HepG2 (cell line): Measurements from ENCODE around the gene PRDM7. TPM values are rescaled to one million over a fixed set of nuclear protein-coding genes. Genes with fewer than 3 reads are reported as not detected.

Source experiments
- BCL6 ChIP-seq: IDR thresholded peaks from 2 replicates; pipeline ENCODE4 v1.6.1; 2016; ENCODE audit warnings: missing genetic modification reagents, missing compliant biosample characterization
- E2F5 ChIP-seq: sonication (generic); formaldehyde crosslinking; conservative IDR thresholded peaks from 2 replicates; pipeline ENCODE4 v1.4.0; 2020; ENCODE audit warnings: missing genetic modification reagents
- ETV6 ChIP-seq: sonication (generic); formaldehyde crosslinking; conservative IDR thresholded peaks from 2 replicates; pipeline ENCODE4 v1.4.0; 2020; ENCODE audit warnings: missing genetic modification reagents
- GATAD2A ChIP-seq: IDR thresholded peaks from 2 replicates; pipeline ENCODE4 v1.6.1; 2016
- HMGXB3 ChIP-seq: sonication (generic); formaldehyde crosslinking; IDR thresholded peaks from 2 replicates; pipeline ENCODE4 v1.4.0; 2020; ENCODE audit warnings: missing genetic modification reagents, borderline replicate concordance
- ISL2 ChIP-seq: sonication (generic); formaldehyde crosslinking; IDR thresholded peaks from 2 replicates; pipeline ENCODE4 v1.5.0; 2020; ENCODE audit warnings: missing genetic modification reagents
- KDM5B ChIP-seq: sonication (generic); formaldehyde crosslinking; IDR thresholded peaks from 2 replicates; pipeline ENCODE4 v1.4.0; 2020; ENCODE audit warnings: missing genetic modification reagents, mild to moderate bottlenecking, borderline replicate concordance
- NFIC ChIP-seq: IDR thresholded peaks from 2 replicates; pipeline ENCODE4 v1.6.1; 2012; ENCODE audit warnings: mild to moderate bottlenecking, low read length, inconsistent platforms
- PAXIP1 ChIP-seq: sonication (generic); formaldehyde crosslinking; conservative IDR thresholded peaks from 2 replicates; pipeline ENCODE4 v1.4.0; 2020; ENCODE audit warnings: mild to moderate bottlenecking, missing genetic modification reagents, moderate library complexity
- SALL2 ChIP-seq: sonication (generic); formaldehyde crosslinking; IDR thresholded peaks from 2 replicates; pipeline ENCODE4 v1.8.1; 2023; ENCODE audit warnings: mild to moderate bottlenecking, missing genetic modification reagents, inconsistent platforms
- ZFP90 ChIP-seq: sonication (generic); formaldehyde crosslinking; IDR thresholded peaks from 2 replicates; pipeline ENCODE4 v1.8.0; 2022; ENCODE audit warnings: missing genetic modification reagents, mild to moderate bottlenecking, inconsistent platforms, borderline replicate concordance
- ZNF557 ChIP-seq: sonication (generic); formaldehyde crosslinking; IDR thresholded peaks from 2 replicates; pipeline ENCODE4 v1.4.0; 2020; ENCODE audit warnings: missing genetic modification reagents
- ZNF746 ChIP-seq: sonication (generic); formaldehyde crosslinking; IDR thresholded peaks from 2 replicates; pipeline ENCODE4 v1.8.0; 2022; ENCODE audit warnings: mild to moderate bottlenecking, missing genetic modification reagents
- polyA plus RNA-seq, 8 experiments: library from polyadenylated mRNA; depleted of rRNA in 3 of 8; stranded (reverse) in 7 of 8; unstranded in 1 of 8; fragments of >200 nt; fragmentation: Illumina TruSeq in 4 of 8; extraction: Trizol in 4 of 8; gene quantifications; 2 replicates each; pipeline versions ENCODE4 v1.2.1 to v1.2.3, GENCODE V29; 2011 to 2016; ENCODE audit warnings: low read depth in 4 of 8, missing spikeins in 1 of 8, mixed read lengths in 1 of 8; ENCODE audit not compliant: insufficient read depth in 1 of 8
- total RNA-seq, 5 experiments: library from RNA; depleted of rRNA; stranded (reverse); fragments of >200 nt; fragmentation: Illumina TruSeq; extraction: Trizol; gene quantifications; 2 replicates each; pipeline ENCODE4 v1.2.3, GENCODE V29; 2016; ENCODE audit warnings: low read depth in 1 of 5
- TF ChIP-seq, protein P1 (sequence below): IDR thresholded peaks from 2 replicates; pipeline ENCODE4 v1.6.1; 2016; ENCODE audit warnings: missing biosample characterization, missing genetic modification reagents, low read depth
- TF ChIP-seq, protein P2 (sequence below), 2 experiments: sonication (generic) in 1 of 2; formaldehyde crosslinking in 1 of 2; IDR thresholded peaks; 2 replicates each; pipeline versions ENCODE4 v1.4.0 to v1.6.1; 2018 to 2020; ENCODE audit warnings: missing genetic modification reagents in 2 of 2, borderline replicate concordance in 1 of 2, low read depth in 1 of 2, mild to moderate bottlenecking in 1 of 2, missing biosample characterization in 1 of 2

PRDM7 gene
- total and polyA plus RNA-seq, 2 of the 13 experiments (the other 11 are each of a cell fraction or from before 2014, with no cell fraction given): not detected

GRCh38 chr16:90018652-90019542 lies 58.2 kb downstream of the PRDM7 start, which contains the start of gene DBNDD1 (continued):
- TF ChIP-seq, protein P1, sequence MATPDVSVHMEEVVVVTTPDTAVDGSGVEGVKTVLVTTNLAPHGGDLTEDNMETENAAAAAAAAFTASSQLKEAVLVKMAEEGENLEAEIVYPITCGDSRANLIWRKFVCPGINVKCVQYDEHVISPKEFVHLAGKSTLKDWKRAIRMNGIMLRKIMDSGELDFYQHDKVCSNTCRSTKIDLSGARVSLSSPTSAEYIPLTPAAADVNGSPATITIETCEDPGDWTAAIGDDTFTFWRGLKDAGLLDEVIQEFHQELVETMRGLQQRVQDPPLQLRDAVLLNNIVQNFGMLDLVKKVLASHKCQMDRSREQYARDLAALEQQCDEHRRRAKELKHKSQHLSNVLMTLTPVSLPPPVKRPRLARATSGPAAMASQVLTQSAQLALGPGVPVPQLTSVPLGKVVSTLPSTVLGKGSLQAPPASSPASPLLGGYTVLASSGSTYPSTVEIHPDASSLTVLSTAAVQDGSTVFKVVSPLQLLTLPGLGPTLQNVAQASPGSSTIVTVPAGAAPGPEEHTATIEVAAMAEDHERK (CRISPR knock-in tag): no peak
- no peak; the same call in 1 of the 2 replicates for TF ChIP-seq ETV6
- no peak; the same call in 1 of the 2 replicates for TF ChIP-seq KDM5B (CRISPR knock-in tag)
- TF ChIP-seq E2F5 (CRISPR knock-in tag): no peak
- TF ChIP-seq ZNF746 (CRISPR knock-in tag): no peak
- no peak for TF ChIP-seq PAXIP1 (CRISPR knock-in tag)
- no peak for TF ChIP-seq NFIC
- TF ChIP-seq GATAD2A: 0 out of 2 replicates have a peak, but pooled peaks have one; percentile 20
- no peak for TF ChIP-seq SALL2 (CRISPR knock-in tag)
- TF ChIP-seq ZFP90 (CRISPR knock-in tag): no peak
- no peak for TF ChIP-seq ZNF557 (CRISPR knock-in tag)
- no peak for TF ChIP-seq ISL2 (CRISPR knock-in tag)
- no peak; the same call in 1 of the 2 replicates for TF ChIP-seq BCL6
- TF ChIP-seq HMGXB3 (CRISPR knock-in tag): peak; percentile 30; the same call in 1 of the 2 replicates
- TF ChIP-seq, protein P2, sequence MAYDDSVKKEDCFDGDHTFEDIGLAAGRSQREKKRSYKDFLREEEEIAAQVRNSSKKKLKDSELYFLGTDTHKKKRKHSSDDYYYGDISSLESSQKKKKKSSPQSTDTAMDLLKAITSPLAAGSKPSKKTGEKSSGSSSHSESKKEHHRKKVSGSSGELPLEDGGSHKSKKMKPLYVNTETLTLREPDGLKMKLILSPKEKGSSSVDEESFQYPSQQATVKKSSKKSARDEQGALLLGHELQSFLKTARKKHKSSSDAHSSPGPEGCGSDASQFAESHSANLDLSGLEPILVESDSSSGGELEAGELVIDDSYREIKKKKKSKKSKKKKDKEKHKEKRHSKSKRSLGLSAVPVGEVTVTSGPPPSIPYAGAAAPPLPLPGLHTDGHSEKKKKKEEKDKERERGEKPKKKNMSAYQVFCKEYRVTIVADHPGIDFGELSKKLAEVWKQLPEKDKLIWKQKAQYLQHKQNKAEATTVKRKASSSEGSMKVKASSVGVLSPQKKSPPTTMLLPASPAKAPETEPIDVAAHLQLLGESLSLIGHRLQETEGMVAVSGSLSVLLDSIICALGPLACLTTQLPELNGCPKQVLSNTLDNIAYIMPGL (CRISPR knock-in tag; IDR thresholded peaks at IDR 0.05; ENCODE audit: borderline replicate concordance in 1 of 2, low read depth in 1 of 2): peak; percentile 19 to 35; a peak in 2 of 4 replicates
